Heart right ventricle (tissue), 16 donors: ENCODE results near the gene MS4A1. TPM values are rescaled to one million over a fixed set of nuclear protein-coding genes. Genes with fewer than 3 reads are reported as not detected.

ENCODE experiments used
- ATAC-seq, 8 donors: fragments of 200-7000 bp; cut with Tn5 transposase; one replicate each; pipeline ENCODE4 v1.9.1; 2020; ENCODE audit warnings: mild to moderate bottlenecking in 8 of 8, moderate library complexity in 8 of 8, moderate number of reproducible peaks in 1 of 8
- DNase-seq, 2 donors: peaks; one replicate each; pipeline ENCODE4 v3.0.0-alpha.2; 2020
- H3K27ac ChIP-seq, 10 donors: fragments of 200-600 bp; sonication (generic) in 2 of 10; one replicate each; pipeline versions ENCODE4 v1.5.0 to v1.8.0; 2020 to 2022; ENCODE audit warnings: mild to moderate bottlenecking in 3 of 10
- H3K27me3 ChIP-seq, 7 donors: fragments of 200-600 bp; one replicate each; pipeline ENCODE4 v1.8.0; 2021 to 2022; ENCODE audit warnings: mild to moderate bottlenecking in 2 of 7
- H3K36me3 ChIP-seq, 9 donors: fragments of 200-600 bp; sonication (generic) in 1 of 9; one replicate each; pipeline versions ENCODE4 v1.5.0 to v1.8.0; 2020 to 2022; ENCODE audit warnings: mild to moderate bottlenecking in 2 of 9
- H3K4me1 ChIP-seq, 9 donors: fragments of 200-600 bp; sonication (generic) in 1 of 9; one replicate each; pipeline versions ENCODE4 v1.5.0 to v1.8.0; 2020 to 2022; ENCODE audit warnings: mild to moderate bottlenecking in 4 of 9
- H3K4me3 ChIP-seq, 10 donors: fragments of 200-600 bp; sonication (generic) in 2 of 10; one replicate each; pipeline versions ENCODE4 v1.5.0 to v1.8.0; 2020 to 2022; ENCODE audit warnings: mild to moderate bottlenecking in 7 of 10, moderate library complexity in 2 of 10
- H3K9me3 ChIP-seq, 11 donors: fragments of 200-600 bp in 10 of 11; sonication (generic) in 2 of 11; one replicate each; pipeline versions ENCODE4 v1.5.0 to v1.8.0; 2013 to 2022; ENCODE audit warnings: mild to moderate bottlenecking in 2 of 11, control low read depth in 1 of 11, moderate library complexity in 1 of 11
- CTCF ChIP-seq, 9 donors: fragments of 200-600 bp; sonication (generic) in 2 of 9; IDR thresholded peaks; one replicate each; pipeline versions ENCODE4 v1.5.0 to v1.8.0; 2021 to 2022; ENCODE audit warnings: antibody characterized with exemption in 9 of 9, mild to moderate bottlenecking in 5 of 9, moderate library complexity in 1 of 9
- WGBS, 2 donors: extraction: QIAGEN DNeasy Blood & Tissue Kit; methylation state at CpG; one replicate each; pipeline ENCODE4 v1.1.7; 2013; ENCODE audit warnings: inconsistent platforms in 1 of 2; 5-methylcytosine and 5-hydroxymethylcytosine counted together
- intact Hi-C, 10 donors: fragments of 100-400 bp; cut with DNase I; formaldehyde crosslinking; loops; one replicate each; pipeline versions ENCODE4 v1.11.1 to v1.14.2; 2022
- polyA plus RNA-seq, 2 donors: library from polyadenylated mRNA; stranded (reverse); fragments of 200-250 nt; gene quantifications; one replicate each; pipeline ENCODE4 v1.2.3, GENCODE V29; 2013
- total RNA-seq, 10 donors: library from RNA; stranded (reverse); fragmentation: NEBNext Ultra II Directional in 3 of 10; extraction: Animal tissue kit (Norgen Biotek cat#: 25700) in 3 of 10; gene quantifications; one replicate each; pipeline versions ENCODE4 v1.2.1 to v1.2.4, GENCODE V29; 2021 to 2023
- donor health status: Arrhythmogenic right ventricular cardiomyopathy.
- donor health status: ischemic (EF 13 %, LVEDD 7.1; RV severe dilation, severe dysfunction).
- donor health status: healthy with polysubstance abuse.
- donor health status: DM: no; HTN: yes; CAD: no.
- donor health status: DM: no; HTN: no; CAD: no.
- donor health status: ischemic (EF 25% LVEDD 6.9; RV normal size, moderate dysfunction).
- donor health status: ischemic (EF 25% LVEDD 5.7; RV mildly dilated, moderate dysfunction).
- donor health status: healthy.
- donor health status: DM: yes; HTN: yes; CAD: no.
- donor health status: Ischemic cardiomyopathy.
- donor health status: ischemic (EF 35%, LVEDD 5.7; RV mildly dilated, moderate dysfunction).
- donor health status: nonischemic (EF 11% LVEDD 7.7; RV severe dilation, severe dysfunction).
- donor health status: DM: yes; HTN: yes; CAD: no.
- donor health status: PGD.
- donor health status: ischemic (EF 29% LVEDD 5.4; RV normal size, mild dysfunction).
- donor health status: nonischemic (EF 23%, LVEDD 6.1; RV moderate dilation, normal function).

Gene MS4A1
- total and polyA plus RNA-seq, 12 donors, result 0.17 to 0.51 (median 0.40) TPM; not detected in 8

- H3K36me3 ChIP-seq, result no peaks in the 10 kb centered on the region
- no peak for TF ChIP-seq CTCF (IDR thresholded peaks at IDR 0.05)
- H3K27ac ChIP-seq, result no peak within 1 kb of the TSS
- H3K9me3 ChIP-seq, result no peaks in the 10 kb centered on the region
- no peaks in the 10 kb centered on the region for H3K4me1 ChIP-seq
- intact Hi-C loops, result no loop called here
- H3K27me3 ChIP-seq, result peaks cover 0 to 3% (median 0%) of the 10 kb centered on the region in 7 donors
- 96 to 97% methylated on average over 5 of the region's 5 CpGs for WGBS, 2 donors
- ATAC-seq, result no peak
- no peak for DNase-seq
- H3K4me3 ChIP-seq, result no peak within 1 kb of the TSS
These were observed 26.4 kb upstream of the MS4A1 start, which contains the start of gene MS4A5 for GRCh38 chr11:60429272-60429671. MS4A5 (plus strand) TSS chr11:60429572; CDS start chr11:60429675, 103 bp downstream.

- Histone ChIP-seq H3K36me3 (no peaks in the 10 kb centered on the region), H3K27ac (no peak overlapping the region), H3K4me1 (no peaks in the 10 kb centered on the region), H3K9me3 (no peaks in the 10 kb centered on the region), H3K27me3 (no peaks in the 10 kb centered on the region), H3K4me3 (no peak overlapping the region)
- DNase-seq, result no peak
- 70% methylated on average over 2 of the region's 2 CpGs for WGBS, 2 donors
- TF ChIP-seq CTCF (IDR thresholded peaks at IDR 0.05), result no peak
- ATAC-seq, result no peak
- intact Hi-C loops, result no loop called here
These were observed 24.4 kb upstream of the MS4A1 start for GRCh38 chr11:60431251-60431650.

GRCh38 chr11:60433401-60433800 lies 22.2 kb upstream of the MS4A1 start:
- no peak for ATAC-seq
- Histone ChIP-seq H3K9me3 (no peaks in the 10 kb centered on the region), H3K4me1 (no peaks in the 10 kb centered on the region), H3K27me3 (no peaks in the 10 kb centered on the region), H3K27ac (no peak overlapping the region), H3K4me3 (no peak overlapping the region), H3K36me3 (no peaks in the 10 kb centered on the region)
- TF ChIP-seq CTCF (IDR thresholded peaks at IDR 0.05), result no peak
- DNase-seq, result no peak
- intact Hi-C loops, result no loop called here
- WGBS, 2 donors, result 66 to 72% methylated on average over 4 of the region's 4 CpGs

- Histone ChIP-seq H3K27ac (no peak overlapping the region), H3K4me1 (peaks cover 0 to 7% (median 0%) of the 10 kb centered on the region in 9 donors), H3K36me3 (no peaks in the 10 kb centered on the region), H3K9me3 (no peaks in the 10 kb centered on the region), H3K4me3 (no peak overlapping the region), H3K27me3 (no peaks in the 10 kb centered on the region)
- no peak for TF ChIP-seq CTCF (IDR thresholded peaks at IDR 0.05)
- ATAC-seq (no peak), DNase-seq (no peak)
- intact Hi-C loops, result no loop called here
These were observed 8.6 kb upstream of the MS4A1 start for GRCh38 chr11:60447070-60447469.
